Measurements from ENCODE around the gene LMNTD2. TPM values are rescaled to one million over a fixed set of nuclear protein-coding genes. Genes with fewer than 3 reads are reported as not detected.

Gene LMNTD2
- total RNA-seq, 1 experiment from 2014 or later, result 4.0 TPM

GRCh38 chr11:586376-587316, 26.1 kb upstream of the LMNTD2 start:
- no peak for DNase-seq (ENCODE audit: low spot score)
- Mint-ChIP-seq H3K9me3 (no peaks in the 10 kb centered on the region), H3K36me3 (peaks cover 55% of the 10 kb centered on the region), H3K27ac (peak overlapping the region; percentile 29; the same call in 1 of the 2 replicates), H3K4me3 (no peak overlapping the region), H3K4me1 (no peaks in the 10 kb centered on the region), H3K27me3 (ENCODE audit: low read depth) (no peaks in the 10 kb centered on the region)
- POLR2A ChIA-PET, result no interaction called here
- TF ChIP-seq SP1 (CRISPR knock-in tag; conservative IDR thresholded peaks at IDR 0.05) (no peak), JAZF1 (CRISPR knock-in tag; IDR thresholded peaks at IDR 0.05) (no peak), MXD4 (CRISPR knock-in tag; IDR thresholded peaks at IDR 0.05; ENCODE audit: borderline replicate concordance) (no peak), FOXK1 (CRISPR knock-in tag; IDR thresholded peaks at IDR 0.05) (no peak), ZNF416 (CRISPR knock-in tag; IDR thresholded peaks at IDR 0.05) (no peak), ZNF396 (CRISPR knock-in tag; IDR thresholded peaks at IDR 0.05; ENCODE audit: borderline replicate concordance) (no peak), PRRX2 (CRISPR knock-in tag; IDR thresholded peaks at IDR 0.05) (no peak), GRHL2 (CRISPR knock-in tag; IDR thresholded peaks at IDR 0.05; ENCODE audit: insufficient replicate concordance, severe bottlenecking) (no peak), ZNF232 (CRISPR knock-in tag; IDR thresholded peaks at IDR 0.05) (no peak), ZNF219 (CRISPR knock-in tag; IDR thresholded peaks at IDR 0.05; ENCODE audit: borderline replicate concordance) (no peak), CDX4 (CRISPR knock-in tag; IDR thresholded peaks at IDR 0.05; ENCODE audit: borderline replicate concordance) (no peak)
- TF ChIP-seq, protein P1, sequence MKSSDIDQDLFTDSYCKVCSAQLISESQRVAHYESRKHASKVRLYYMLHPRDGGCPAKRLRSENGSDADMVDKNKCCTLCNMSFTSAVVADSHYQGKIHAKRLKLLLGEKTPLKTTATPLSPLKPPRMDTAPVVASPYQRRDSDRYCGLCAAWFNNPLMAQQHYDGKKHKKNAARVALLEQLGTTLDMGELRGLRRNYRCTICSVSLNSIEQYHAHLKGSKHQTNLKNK (CRISPR knock-in tag; IDR thresholded peaks at IDR 0.05), result no peak
- TF ChIP-seq, protein P2, sequence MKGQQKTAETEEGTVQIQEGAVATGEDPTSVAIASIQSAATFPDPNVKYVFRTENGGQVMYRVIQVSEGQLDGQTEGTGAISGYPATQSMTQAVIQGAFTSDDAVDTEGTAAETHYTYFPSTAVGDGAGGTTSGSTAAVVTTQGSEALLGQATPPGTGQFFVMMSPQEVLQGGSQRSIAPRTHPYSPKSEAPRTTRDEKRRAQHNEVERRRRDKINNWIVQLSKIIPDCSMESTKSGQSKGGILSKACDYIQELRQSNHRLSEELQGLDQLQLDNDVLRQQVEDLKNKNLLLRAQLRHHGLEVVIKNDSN (CRISPR knock-in tag; IDR thresholded peaks at IDR 0.05), result no peak
- TF ChIP-seq, protein P3, sequence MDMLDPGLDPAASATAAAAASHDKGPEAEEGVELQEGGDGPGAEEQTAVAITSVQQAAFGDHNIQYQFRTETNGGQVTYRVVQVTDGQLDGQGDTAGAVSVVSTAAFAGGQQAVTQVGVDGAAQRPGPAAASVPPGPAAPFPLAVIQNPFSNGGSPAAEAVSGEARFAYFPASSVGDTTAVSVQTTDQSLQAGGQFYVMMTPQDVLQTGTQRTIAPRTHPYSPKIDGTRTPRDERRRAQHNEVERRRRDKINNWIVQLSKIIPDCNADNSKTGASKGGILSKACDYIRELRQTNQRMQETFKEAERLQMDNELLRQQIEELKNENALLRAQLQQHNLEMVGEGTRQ (CRISPR knock-in tag; IDR thresholded peaks at IDR 0.05), result no peak
- TF ChIP-seq, protein P4, sequence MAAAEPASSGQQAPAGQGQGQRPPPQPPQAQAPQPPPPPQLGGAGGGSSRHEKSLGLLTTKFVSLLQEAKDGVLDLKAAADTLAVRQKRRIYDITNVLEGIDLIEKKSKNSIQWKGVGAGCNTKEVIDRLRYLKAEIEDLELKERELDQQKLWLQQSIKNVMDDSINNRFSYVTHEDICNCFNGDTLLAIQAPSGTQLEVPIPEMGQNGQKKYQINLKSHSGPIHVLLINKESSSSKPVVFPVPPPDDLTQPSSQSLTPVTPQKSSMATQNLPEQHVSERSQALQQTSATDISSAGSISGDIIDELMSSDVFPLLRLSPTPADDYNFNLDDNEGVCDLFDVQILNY (CRISPR knock-in tag; IDR thresholded peaks at IDR 0.05), result no peak
- TF ChIP-seq, protein P5, sequence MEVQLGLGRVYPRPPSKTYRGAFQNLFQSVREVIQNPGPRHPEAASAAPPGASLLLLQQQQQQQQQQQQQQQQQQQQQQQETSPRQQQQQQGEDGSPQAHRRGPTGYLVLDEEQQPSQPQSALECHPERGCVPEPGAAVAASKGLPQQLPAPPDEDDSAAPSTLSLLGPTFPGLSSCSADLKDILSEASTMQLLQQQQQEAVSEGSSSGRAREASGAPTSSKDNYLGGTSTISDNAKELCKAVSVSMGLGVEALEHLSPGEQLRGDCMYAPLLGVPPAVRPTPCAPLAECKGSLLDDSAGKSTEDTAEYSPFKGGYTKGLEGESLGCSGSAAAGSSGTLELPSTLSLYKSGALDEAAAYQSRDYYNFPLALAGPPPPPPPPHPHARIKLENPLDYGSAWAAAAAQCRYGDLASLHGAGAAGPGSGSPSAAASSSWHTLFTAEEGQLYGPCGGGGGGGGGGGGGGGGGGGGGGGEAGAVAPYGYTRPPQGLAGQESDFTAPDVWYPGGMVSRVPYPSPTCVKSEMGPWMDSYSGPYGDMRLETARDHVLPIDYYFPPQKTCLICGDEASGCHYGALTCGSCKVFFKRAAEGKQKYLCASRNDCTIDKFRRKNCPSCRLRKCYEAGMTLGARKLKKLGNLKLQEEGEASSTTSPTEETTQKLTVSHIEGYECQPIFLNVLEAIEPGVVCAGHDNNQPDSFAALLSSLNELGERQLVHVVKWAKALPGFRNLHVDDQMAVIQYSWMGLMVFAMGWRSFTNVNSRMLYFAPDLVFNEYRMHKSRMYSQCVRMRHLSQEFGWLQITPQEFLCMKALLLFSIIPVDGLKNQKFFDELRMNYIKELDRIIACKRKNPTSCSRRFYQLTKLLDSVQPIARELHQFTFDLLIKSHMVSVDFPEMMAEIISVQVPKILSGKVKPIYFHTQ (CRISPR knock-in tag; IDR thresholded peaks at IDR 0.05), result no peak
- TF ChIP-seq, protein P6, sequence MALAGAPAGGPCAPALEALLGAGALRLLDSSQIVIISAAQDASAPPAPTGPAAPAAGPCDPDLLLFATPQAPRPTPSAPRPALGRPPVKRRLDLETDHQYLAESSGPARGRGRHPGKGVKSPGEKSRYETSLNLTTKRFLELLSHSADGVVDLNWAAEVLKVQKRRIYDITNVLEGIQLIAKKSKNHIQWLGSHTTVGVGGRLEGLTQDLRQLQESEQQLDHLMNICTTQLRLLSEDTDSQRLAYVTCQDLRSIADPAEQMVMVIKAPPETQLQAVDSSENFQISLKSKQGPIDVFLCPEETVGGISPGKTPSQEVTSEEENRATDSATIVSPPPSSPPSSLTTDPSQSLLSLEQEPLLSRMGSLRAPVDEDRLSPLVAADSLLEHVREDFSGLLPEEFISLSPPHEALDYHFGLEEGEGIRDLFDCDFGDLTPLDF (CRISPR knock-in tag; IDR thresholded peaks at IDR 0.05), result no peak
- TF ChIP-seq, protein P7, sequence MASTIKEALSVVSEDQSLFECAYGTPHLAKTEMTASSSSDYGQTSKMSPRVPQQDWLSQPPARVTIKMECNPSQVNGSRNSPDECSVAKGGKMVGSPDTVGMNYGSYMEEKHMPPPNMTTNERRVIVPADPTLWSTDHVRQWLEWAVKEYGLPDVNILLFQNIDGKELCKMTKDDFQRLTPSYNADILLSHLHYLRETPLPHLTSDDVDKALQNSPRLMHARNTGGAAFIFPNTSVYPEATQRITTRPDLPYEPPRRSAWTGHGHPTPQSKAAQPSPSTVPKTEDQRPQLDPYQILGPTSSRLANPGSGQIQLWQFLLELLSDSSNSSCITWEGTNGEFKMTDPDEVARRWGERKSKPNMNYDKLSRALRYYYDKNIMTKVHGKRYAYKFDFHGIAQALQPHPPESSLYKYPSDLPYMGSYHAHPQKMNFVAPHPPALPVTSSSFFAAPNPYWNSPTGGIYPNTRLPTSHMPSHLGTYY (CRISPR knock-in tag; IDR thresholded peaks at IDR 0.05), result no peak
- TF ChIP-seq, protein P8, sequence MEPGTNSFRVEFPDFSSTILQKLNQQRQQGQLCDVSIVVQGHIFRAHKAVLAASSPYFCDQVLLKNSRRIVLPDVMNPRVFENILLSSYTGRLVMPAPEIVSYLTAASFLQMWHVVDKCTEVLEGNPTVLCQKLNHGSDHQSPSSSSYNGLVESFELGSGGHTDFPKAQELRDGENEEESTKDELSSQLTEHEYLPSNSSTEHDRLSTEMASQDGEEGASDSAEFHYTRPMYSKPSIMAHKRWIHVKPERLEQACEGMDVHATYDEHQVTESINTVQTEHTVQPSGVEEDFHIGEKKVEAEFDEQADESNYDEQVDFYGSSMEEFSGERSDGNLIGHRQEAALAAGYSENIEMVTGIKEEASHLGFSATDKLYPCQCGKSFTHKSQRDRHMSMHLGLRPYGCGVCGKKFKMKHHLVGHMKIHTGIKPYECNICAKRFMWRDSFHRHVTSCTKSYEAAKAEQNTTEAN (CRISPR knock-in tag; IDR thresholded peaks at IDR 0.05), result no peak
- TF ChIP-seq, protein P9, sequence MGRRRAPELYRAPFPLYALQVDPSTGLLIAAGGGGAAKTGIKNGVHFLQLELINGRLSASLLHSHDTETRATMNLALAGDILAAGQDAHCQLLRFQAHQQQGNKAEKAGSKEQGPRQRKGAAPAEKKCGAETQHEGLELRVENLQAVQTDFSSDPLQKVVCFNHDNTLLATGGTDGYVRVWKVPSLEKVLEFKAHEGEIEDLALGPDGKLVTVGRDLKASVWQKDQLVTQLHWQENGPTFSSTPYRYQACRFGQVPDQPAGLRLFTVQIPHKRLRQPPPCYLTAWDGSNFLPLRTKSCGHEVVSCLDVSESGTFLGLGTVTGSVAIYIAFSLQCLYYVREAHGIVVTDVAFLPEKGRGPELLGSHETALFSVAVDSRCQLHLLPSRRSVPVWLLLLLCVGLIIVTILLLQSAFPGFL (CRISPR knock-in tag; IDR thresholded peaks at IDR 0.05; ENCODE audit: borderline replicate concordance), result no peak
- ATAC-seq, result no peak
- CTCF ChIA-PET, result no interaction called here

Measured in WTC11 (cell line).